ENCODE measurements around the gene SMCO4. TPM values are rescaled to one million over a fixed set of nuclear protein-coding genes. Genes with fewer than 3 reads are reported as not detected.
A peak's percentile ranks its signal among the peaks of the same experiment; 100 is the strongest.

SMCO4 gene
- total and polyA plus RNA-seq, 2 of the 8 experiments (the other 6 are each of a cell fraction or from before 2014, with no cell fraction given) = 33.2 to 53.9 TPM

DNA sequence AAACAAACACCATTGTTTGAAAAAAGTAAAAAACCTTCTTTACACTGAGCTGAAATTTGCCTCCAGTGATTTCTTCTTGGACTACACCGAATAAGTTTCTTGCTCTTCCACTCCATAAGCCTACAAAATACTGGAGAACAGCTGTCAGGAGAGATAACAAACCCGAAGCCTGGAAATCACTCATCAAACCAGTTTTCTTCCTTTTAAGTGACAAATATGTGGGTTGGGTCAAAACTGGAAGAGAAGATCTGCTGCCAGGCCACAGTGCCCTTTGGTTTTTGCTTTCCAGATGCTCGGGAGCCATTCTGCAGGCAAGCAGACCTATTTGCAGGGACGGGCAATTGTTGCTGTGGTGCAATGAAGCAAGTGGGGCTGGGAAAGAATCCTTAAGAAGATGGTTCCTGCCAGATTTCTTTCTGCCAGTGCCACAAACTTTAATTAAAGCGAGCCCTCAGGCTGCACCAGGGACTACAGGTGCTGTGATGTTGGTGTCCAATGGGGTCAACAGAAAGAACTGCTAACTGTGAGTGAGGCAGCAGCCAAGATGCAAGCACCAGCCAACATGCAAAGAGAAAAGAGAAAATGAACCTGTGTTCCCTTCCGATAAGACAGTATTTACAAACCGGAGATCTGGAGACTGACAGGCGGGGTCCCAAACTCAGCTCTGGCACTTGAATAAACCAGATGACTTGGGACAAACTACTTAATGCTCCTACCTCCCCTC, 44.8 kb upstream of the SMCO4 start:
- DNase-seq (ENCODE audit: low read depth in 1 of 2, low spot score in 2 of 2) (no peak), FAIRE-seq (no peak)
- Histone ChIP-seq H3K14ac (ENCODE audit: insufficient read length) (no peak overlapping the region), H4K20me1 (replicated peaks in 1 of 2; ENCODE audit: control insufficient read depth in 1 of 2, insufficient read depth in 2 of 2, low read length in 2 of 2) (no peaks in the 10 kb centered on the region), H2BK15ac (ENCODE audit: low read length) (no peak overlapping the region), H2AK5ac (ENCODE audit: low read depth, low read length) (no peak overlapping the region), H3K9ac (replicated peaks in 1 of 4; ENCODE audit: extremely low read depth in 1 of 4, low read depth in 3 of 4, low read length in 3 of 4) (peak overlapping the region in 1 of 4 experiments; percentile 37; a peak in 1 of 7 replicates), H3K27ac (ENCODE audit: low read depth, low read length) (no peak overlapping the region), H2BK20ac (ENCODE audit: low read length) (no peak overlapping the region), H3K36me3 (ENCODE audit: control insufficient read depth in 2 of 4, insufficient read depth in 4 of 4, low read length in 3 of 4) (no peaks in the 10 kb centered on the region), H3K4me2 (ENCODE audit: insufficient read depth in 1 of 2, low read depth in 2 of 2, low read length in 2 of 2) (no peak overlapping the region), H3K9me3 (ENCODE audit: insufficient read depth in 2 of 2, low read depth in 1 of 2, low read length in 1 of 2) (no peaks in the 10 kb centered on the region), H2BK120ac (replicated peaks; ENCODE audit: low read depth, low read length) (no peak overlapping the region), H3K79me2 (ENCODE audit: control insufficient read depth in 1 of 2, insufficient read depth in 2 of 2, low read length in 2 of 2) (no peaks in the 10 kb centered on the region), H3K23ac (ENCODE audit: insufficient read length) (no peak overlapping the region), H4K5ac (ENCODE audit: insufficient read length, low read depth, low read length) (no peak overlapping the region), H3K27me3 (replicated peaks in 1 of 4; ENCODE audit: control insufficient read depth in 3 of 4, extremely low read depth in 1 of 4, insufficient read depth in 3 of 4, low read length in 3 of 4) (no peaks in the 10 kb centered on the region), H4K8ac (ENCODE audit: extremely low read depth, insufficient read depth, low read length) (no peak overlapping the region), H2BK5ac (ENCODE audit: low read depth, low read length) (no peak overlapping the region), H3K4ac (replicated peaks; ENCODE audit: insufficient read length, low read depth, low read length) (no peak overlapping the region), H3K4me1 (replicated peaks in 1 of 4; ENCODE audit: control insufficient read depth in 3 of 4, insufficient read depth in 4 of 4, low read length in 3 of 4) (no peaks in the 10 kb centered on the region), H3K56ac (replicated peaks; ENCODE audit: insufficient read length, low read depth, low read length) (no peak overlapping the region), H2BK12ac (ENCODE audit: low read depth, low read length) (no peak overlapping the region), H3K4me3 (ENCODE audit: extremely low read depth in 1 of 4, insufficient read depth in 2 of 4, low read depth in 3 of 4, low read length in 4 of 4) (no peak overlapping the region), H3K79me1 (ENCODE audit: low read depth, low read length) (no peaks in the 10 kb centered on the region), H4K91ac (replicated peaks; ENCODE audit: insufficient read length, low read length) (no peak overlapping the region), H2AFZ (ENCODE audit: low read length) (no peak overlapping the region), H3K18ac (ENCODE audit: extremely low read depth, low read length) (no peak overlapping the region), H3K23me2 (ENCODE audit: low read depth, low read length) (no peaks in the 10 kb centered on the region)
- no peak for TF ChIP-seq SP1 (IDR thresholded peaks at IDR 0.05; ENCODE audit: low read depth, low read length)
- TF ChIP-seq BCL11A (IDR thresholded peaks at IDR 0.05; ENCODE audit: low read depth in 2 of 2, low read length in 2 of 2) = no peak
- no peak for TF ChIP-seq GABPA (IDR thresholded peaks at IDR 0.05; ENCODE audit: borderline replicate concordance, insufficient read depth, low read length)
- TF ChIP-seq, protein P1, sequence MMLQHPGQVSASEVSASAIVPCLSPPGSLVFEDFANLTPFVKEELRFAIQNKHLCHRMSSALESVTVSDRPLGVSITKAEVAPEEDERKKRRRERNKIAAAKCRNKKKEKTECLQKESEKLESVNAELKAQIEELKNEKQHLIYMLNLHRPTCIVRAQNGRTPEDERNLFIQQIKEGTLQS (IDR thresholded peaks at IDR 0.05; ENCODE audit: insufficient read depth, low read depth, low read length) = no peak
- no peak for TF ChIP-seq SAP30 (IDR thresholded peaks at IDR 0.05; ENCODE audit: insufficient read depth, insufficient replicate concordance, low read length)
- no peak for TF ChIP-seq MAFK (IDR thresholded peaks at IDR 0.05; ENCODE audit: low read depth, low read length)
- no peak for TF ChIP-seq HDAC6 (IDR thresholded peaks at IDR 0.05; ENCODE audit: low read depth, low read length)
- no peak for TF ChIP-seq FOSL1 (IDR thresholded peaks at IDR 0.05; ENCODE audit: insufficient read depth, low read depth, low read length)
- 90% methylated on average over 8 of the region's 8 CpGs; no CpG with 5 or more reads in 1 of the 2 experiments for WGBS, 2 experiments (ENCODE audit: extremely low coverage in 1 of 2, insufficient coverage in 1 of 2, insufficient read length in 1 of 2, insufficient replicate concordance in 2 of 2, low coverage in 1 of 2, low lambda C conversion rate in 2 of 2, missing lambda C conversion rate in 1 of 2)
- CTCF ChIA-PET (ENCODE audit: partially characterized antibody) = no interaction called here
- POLR2A ChIA-PET (ENCODE audit: partially characterized antibody) = no interaction called here
